Adipose tissue (tissue), 3 donors: Measurements from ENCODE around the gene TPM1. TPM values are rescaled to one million over a fixed set of nuclear protein-coding genes. Genes with fewer than 3 reads are reported as not detected.
"Not testable (repeated sequence)": the region's sequence is repeated elsewhere in the genome, so short reads cannot be mapped to it uniquely, and the experiment has no call there.

Experiments
- H3K27ac ChIP-seq: one replicate; pipeline ENCODE4 v1.5.1; 2013; ENCODE audit warnings: low read depth, low read length
- WGBS, 3 donors: extraction: QIAGEN DNeasy Blood & Tissue Kit; methylation state at CpG; one replicate each; pipeline ENCODE4 v1.1.7; 2013; 5-methylcytosine and 5-hydroxymethylcytosine counted together
- polyA plus RNA-seq, 3 donors: library from polyadenylated mRNA; stranded (reverse); fragments of 200-250 nt; gene quantifications; one replicate each; pipeline ENCODE4 v1.2.3, GENCODE V29; 2013
- donor health status: healthy with polysubstance abuse.
- donor health status: Bipolar disorder and iron deficiency.
- donor health status: healthy.

Gene TPM1
- polyA plus RNA-seq: 100 to 1,000 TPM; 149 to 274 (median 201) TPM

GRCh38 chr15:63041974-63042876 lies at the start of gene TPM1:
Gene TPM1 (plus strand): TSS chr15:63042747. CDS start chr15:63042830, 83 bp downstream.
- no peak within 1 kb of the TSS for H3K27ac ChIP-seq
- WGBS, 3 donors: 2 to 4% (median 3%) methylated on average over 63 to 84 of the region's 84 CpGs

GRCh38 chr15:62993066-62993465 lies 49.5 kb upstream of the TPM1 start:
- 87 to 96% (median 95%) methylated on average over 7 of the region's 7 CpGs for WGBS, 3 donors
- no peak overlapping the region for H3K27ac ChIP-seq

- 86 to 96% (median 94%) methylated on average over 4 of the region's 4 CpGs for WGBS, 3 donors
- H3K27ac ChIP-seq: not testable (repeated sequence)
Observed at GRCh38 chr15:62993632-62994031, 48.9 kb upstream of the TPM1 start.

GRCh38 chr15:62994439-62994838 lies 48.1 kb upstream of the TPM1 start:
- no peak overlapping the region for H3K27ac ChIP-seq
- 79 to 86% (median 85%) methylated on average over 4 of the region's 4 CpGs for WGBS, 3 donors

- WGBS, 3 donors: 66 to 76% (median 71%) methylated on average over 3 of the region's 3 CpGs
- no peak overlapping the region for H3K27ac ChIP-seq
Observed at GRCh38 chr15:62994975-62995681, 47.4 kb upstream of the TPM1 start.

- WGBS, 3 donors: 97 to 98% (median 98%) methylated on average over 3 of the region's 3 CpGs
- no peak overlapping the region for H3K27ac ChIP-seq
Observed at GRCh38 chr15:62997441-62997840, 45.1 kb upstream of the TPM1 start.

- H3K27ac ChIP-seq: no peak overlapping the region
- WGBS, 3 donors: 76 to 94% (median 87%) methylated on average over 6 of the region's 6 CpGs
Observed at GRCh38 chr15:62998262-62998890, 44.2 kb upstream of the TPM1 start.

GRCh38 chr15:62999178-62999577 lies 43.4 kb upstream of the TPM1 start:
- H3K27ac ChIP-seq: no peak overlapping the region
- 91 to 96% (median 94%) methylated on average over 4 of the region's 4 CpGs for WGBS, 3 donors

- H3K27ac ChIP-seq: no peak overlapping the region
- 70 to 90% (median 88%) methylated on average over 12 of the region's 12 CpGs for WGBS, 3 donors
Observed at GRCh38 chr15:62999923-63000561, 42.5 kb upstream of the TPM1 start.

GRCh38 chr15:63000706-63001105 lies 41.8 kb upstream of the TPM1 start:
- 40 to 82% (median 74%) methylated on average over 3 of the region's 3 CpGs for WGBS, 3 donors

GRCh38 chr15:63004211-63004610 lies 38.3 kb upstream of the TPM1 start:
- WGBS, 3 donors: 91 to 97% (median 95%) methylated on average over 2 of the region's 2 CpGs
- H3K27ac ChIP-seq: no peak overlapping the region

More at GRCh38 chr15:63000706-63001105, 41.8 kb upstream of the TPM1 start:
- H3K27ac ChIP-seq: no peak overlapping the region

- 72 to 75% (median 73%) methylated on average over 8 of the region's 8 CpGs for WGBS, 3 donors
Observed at GRCh38 chr15:63006032-63006878, 36.3 kb upstream of the TPM1 start.

GRCh38 chr15:63008333-63009049 lies 34.1 kb upstream of the TPM1 start:
- WGBS, 3 donors: 86 to 94% (median 89%) methylated on average over 6 of the region's 6 CpGs
- H3K27ac ChIP-seq: no peak overlapping the region

More at GRCh38 chr15:63006032-63006878, 36.3 kb upstream of the TPM1 start:
- no peak overlapping the region for H3K27ac ChIP-seq

- whole genome bisulfite sequencing, 3 donors: 74 to 88% (median 74%) methylated on average over 3 of the region's 3 CpGs
- H3K27ac ChIP-seq: no peak overlapping the region
Observed at GRCh38 chr15:63010386-63010785, 32.2 kb upstream of the TPM1 start.

- H3K27ac ChIP-seq: no peak overlapping the region
- 92 to 95% (median 95%) methylated on average over 7 of the region's 7 CpGs for WGBS, 3 donors
Observed at GRCh38 chr15:63010920-63011693, 31.4 kb upstream of the TPM1 start.

GRCh38 chr15:63012444-63012843 lies 30.1 kb upstream of the TPM1 start:
- WGBS, 3 donors: 95 to 97% (median 97%) methylated on average over 6 of the region's 6 CpGs
- H3K27ac ChIP-seq: no peak overlapping the region
